HG03558 (cell line): ENCODE measurements around the gene BID.
"Not testable (repeated sequence)": the region's sequence is repeated elsewhere in the genome, so short reads cannot be mapped to it uniquely, and the experiment has no call there.

Experiments
- ATAC-seq: cut with Tn5 transposase; IDR thresholded peaks from one replicate; pipeline ENCODE4 v1.9.1; 2021; ENCODE audit warnings: moderate number of reproducible peaks; ENCODE audit not compliant: unreplicated experiment; ENCODE audit errors: extremely low read depth

BID gene

DNA sequence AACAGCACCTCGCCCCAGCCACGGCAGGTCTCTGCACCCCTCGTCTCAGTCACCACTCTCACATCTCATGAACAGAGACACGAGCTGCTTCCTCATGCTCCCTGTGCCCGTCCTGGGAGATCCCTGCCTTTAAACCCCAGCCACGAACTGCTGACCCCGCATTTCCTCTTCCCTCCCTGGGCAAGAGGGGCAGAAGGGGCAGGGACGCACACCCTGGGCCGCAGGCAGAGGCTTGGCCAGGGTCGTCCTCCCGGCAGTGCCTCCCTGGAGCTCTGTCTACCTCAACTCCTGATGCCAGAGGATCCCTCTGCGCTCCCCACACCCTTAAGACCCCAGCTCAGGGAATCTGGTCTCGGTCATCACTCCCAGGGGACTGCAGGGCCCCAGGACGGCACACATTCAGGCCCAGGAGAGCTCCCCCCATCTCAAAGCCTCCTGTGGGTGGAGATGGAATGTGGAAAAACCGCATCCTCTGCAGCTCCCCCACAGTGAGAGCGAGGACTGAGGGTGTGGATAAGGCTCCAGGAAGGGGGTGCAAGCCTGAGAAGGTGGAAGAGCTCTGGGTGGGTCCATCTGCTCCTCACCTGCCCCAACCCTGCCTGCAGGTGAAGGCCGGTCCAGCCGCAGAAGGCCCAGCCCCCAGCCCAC is 1.2 kb downstream of the BID start:
- no peak for ATAC-seq

DNA sequence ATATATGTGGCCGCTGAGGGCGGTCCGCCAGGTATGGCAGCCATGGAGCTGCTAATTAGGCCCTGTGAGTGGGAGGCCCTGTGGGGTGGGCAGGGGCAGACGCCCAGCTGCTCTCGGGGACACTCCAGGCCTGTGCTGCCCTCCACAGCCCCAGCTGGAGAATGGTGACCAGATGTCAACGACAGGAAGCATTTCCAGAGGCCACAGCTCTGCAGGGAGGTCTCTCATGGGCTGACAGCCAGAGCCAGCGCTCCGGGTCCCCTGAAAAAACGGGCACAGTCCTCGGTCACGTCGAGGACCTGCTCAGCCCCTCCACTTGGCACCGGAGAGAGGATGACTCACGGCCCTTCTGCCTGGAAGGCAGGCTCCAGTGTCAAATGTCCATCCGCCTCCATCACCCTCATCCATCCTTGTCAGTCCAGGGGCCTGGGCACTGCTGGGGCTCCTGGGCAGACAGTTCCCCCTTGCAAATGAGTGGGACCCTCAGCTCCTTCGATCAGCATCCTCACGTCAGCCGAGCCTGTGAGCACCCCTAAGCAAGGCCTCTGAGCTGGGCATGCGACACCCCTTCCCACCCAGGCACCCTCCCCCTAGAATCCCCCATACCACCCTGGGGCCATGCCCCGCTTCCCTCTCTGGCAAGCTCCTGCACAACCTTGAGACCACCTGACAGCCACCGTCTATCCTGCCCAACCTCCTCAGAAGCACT is 1.9 kb downstream of the BID start:
- no peak for ATAC-seq

DNA sequence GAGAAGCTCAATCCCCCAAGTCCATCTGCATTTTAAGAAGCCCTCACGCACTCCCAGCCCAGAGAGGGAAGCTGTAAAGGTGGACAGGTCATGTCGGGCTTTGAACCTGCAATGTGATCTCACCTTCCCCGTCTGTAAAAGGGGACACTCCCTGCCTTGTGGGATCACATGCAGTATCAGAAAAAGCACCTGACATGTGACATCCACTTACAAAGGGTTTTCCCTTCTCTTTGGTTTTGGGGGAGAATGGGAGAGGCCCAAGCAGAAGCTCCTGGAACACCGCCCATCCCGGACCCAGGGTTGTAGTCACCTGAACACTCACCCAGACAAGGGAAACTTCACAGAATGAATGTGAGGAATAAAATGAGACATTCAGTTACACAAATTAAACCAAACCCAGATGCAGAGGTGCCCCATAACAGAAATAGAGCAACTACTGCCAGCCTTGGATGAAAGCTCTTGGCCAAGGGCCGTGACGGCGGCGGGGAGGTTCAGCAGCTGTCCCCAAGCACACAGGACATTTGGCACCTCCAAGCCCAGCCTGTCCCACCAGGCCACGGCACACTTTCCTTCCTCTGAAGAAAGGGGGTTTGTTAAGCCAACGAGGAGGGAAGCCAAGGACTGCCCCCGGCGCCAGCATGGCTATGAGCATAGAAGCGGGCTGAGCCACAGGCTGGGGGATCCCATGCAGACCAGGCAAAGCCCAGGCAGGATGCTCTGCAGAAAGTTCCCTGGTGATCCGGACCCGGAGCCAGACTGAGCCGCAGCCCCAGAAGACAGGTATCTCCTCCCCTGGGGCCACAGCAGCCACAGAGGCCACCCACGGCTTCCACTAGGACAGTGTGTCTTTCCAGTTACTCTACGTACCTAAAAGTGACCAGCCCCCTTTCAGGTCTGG is 3.8 kb downstream of the BID start:
- no peak for ATAC-seq

DNA sequence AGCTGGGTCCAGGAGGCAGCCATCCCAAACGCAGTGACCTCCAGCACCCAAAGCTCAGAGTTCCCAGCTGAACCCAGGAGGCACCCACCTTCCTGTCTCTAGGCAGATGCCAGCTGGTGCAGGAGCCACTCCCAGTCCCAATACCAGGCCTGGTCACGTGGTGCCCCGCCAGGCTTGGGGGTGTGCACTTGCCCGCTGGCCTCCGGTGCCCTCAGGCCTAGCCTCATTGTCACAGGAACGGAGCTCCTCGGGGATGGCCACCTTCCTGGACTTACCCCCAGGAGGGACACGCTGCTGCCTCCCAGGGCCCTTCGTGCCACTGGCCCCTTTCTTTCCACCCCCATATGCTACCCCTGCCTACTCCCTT is 4.6 kb downstream of the BID start:
- ATAC-seq: no peak

DNA sequence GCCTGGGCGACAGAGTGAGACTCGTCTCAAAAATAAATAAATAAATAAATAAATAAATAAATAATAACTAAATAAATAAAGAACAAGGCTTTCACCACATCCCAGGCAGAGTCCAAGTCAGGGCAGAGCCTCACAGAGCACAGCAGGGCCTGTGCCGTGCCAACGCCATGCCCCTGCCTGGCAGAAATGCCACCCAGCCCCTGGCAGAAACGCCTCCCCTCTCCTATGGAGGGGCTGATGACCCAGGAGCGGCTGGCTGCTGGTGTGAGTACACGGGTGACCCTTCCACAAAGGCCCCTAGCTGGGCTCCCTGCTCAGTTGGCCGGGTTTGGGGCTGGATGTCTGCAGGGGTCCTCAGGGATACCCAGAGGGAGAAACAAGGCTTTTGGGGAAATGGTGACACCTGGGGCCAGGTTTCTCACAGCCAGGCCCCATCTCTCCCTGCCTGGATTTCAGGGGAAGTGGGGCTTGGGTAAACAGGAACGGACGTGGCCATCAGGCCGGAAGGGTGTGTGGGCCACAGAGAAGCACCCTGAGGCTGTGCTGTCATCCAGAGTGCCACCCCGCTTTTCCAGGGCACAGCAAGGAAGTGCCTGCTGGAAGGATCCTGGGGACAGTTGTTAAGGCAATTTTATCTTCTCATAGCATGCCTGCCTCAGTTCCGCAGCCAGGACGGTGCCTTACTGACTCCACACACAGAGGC is 5.1 kb downstream of the BID start:
- ATAC-seq: no peak

DNA sequence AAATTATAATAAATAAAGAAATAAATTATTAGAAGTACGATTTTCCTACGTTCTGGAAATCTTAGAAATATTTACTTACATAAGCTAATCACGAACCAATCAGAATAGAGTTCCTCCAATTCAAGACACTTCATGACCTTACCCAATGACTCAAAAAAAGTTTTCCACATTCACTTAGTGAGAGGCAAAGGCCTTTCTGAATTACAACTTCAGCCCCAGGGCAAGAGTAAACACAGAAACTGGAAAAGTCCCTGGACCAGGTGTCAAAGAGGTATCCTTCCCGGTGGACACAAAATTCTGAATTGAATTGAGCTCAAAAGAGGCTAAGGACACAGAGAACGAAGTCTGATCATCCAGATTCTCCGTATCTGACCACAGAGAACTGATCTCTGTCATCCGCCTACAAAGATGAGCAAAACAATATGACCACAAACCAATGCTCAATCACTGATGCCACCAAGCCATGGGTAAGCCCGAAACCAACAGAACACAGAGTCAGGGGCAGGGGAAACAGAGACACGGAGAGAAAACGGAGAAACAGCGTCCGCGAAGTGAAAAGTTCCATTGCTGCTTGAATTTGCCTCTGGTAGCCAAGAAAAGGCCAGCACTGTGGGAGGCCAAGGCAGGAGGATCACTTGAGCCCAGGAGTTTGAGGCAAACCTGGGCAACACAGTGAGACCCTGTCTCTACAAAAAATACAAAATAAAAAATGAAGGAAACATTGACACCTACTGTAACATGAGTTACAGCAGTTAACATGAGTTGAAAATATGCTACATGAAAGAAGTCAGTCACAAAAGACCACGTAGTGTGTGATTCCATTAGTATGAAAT is 6.8 kb downstream of the BID start:
- peak; percentile 41 for ATAC-seq

DNA sequence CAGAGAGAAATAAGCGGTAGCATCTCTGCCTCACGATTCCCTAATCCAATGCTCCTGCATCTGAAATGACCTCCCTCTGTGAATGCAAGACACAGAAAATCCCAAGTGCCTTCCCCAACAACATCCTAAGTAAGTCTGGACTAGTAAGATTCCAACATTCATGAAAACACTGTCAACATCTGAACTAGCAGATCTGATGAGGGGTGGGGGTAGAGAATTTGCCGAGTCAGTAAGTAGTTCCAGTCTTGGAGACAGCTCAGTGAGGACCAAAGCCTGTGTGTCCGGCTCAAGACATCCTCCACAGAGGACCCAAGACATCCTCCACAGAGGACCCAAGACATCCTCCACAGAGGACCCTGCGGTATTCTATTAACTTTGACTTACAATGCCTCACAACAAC is 9.4 kb downstream of the BID start:
- ATAC-seq: not testable (repeated sequence)

DNA sequence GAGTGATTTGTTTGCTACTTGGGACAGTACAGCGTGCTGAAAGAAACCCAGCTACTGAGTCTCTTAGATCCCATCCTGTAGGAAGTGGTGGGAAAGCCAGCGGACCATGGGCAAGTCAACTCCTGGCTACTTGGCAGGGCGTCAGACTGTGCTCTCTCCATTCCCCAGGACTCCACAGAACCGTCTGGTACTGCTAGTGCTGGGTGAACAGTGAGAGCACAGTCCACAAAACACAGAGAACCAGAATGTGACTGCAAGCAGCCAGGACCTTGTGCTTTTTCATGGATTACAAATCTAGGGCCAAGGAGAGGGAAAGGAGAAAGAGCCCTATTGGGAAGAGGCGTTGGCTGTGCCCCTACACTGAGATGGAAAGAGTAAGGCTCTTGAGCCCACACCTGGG is 10.2 kb downstream of the BID start:
- ATAC-seq: no peak

DNA sequence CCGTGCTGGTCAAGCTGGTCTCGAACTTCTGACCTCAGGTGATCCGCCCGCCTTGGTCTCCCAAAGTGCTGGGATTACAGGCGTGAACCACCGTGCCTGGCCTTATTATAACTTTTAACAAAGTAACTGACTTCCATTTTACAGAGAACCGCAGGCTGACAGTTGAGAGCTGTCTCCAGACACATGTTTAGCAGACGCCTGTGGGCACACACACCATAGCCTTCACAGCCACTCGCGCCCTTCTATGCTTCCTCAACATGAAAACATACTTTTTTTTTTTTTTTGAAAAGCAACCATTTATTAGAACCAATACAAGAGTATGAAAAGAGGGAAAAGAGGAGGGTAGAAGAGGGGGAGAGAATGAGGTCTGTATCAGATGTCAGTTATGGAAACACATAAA is 10.8 kb downstream of the BID start:
- not testable (repeated sequence) for ATAC-seq

DNA sequence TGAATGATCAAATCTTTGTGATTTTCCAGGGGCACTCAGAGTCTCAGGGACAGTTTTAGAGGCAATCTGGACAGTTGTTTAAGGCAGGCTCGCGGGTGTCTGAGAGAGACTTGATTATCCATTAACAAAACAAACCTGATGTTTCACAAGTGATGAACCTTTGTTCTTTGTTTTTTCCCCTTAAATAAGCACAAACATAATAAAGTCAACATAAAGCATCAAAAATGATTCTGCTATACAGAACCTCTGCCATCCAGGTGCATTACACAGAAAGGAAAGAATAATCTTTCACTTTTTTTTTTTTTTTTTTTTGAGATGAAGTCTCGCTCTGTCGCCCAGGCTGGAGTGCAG is 13.2 kb downstream of the BID start:
- no peak for ATAC-seq

DNA sequence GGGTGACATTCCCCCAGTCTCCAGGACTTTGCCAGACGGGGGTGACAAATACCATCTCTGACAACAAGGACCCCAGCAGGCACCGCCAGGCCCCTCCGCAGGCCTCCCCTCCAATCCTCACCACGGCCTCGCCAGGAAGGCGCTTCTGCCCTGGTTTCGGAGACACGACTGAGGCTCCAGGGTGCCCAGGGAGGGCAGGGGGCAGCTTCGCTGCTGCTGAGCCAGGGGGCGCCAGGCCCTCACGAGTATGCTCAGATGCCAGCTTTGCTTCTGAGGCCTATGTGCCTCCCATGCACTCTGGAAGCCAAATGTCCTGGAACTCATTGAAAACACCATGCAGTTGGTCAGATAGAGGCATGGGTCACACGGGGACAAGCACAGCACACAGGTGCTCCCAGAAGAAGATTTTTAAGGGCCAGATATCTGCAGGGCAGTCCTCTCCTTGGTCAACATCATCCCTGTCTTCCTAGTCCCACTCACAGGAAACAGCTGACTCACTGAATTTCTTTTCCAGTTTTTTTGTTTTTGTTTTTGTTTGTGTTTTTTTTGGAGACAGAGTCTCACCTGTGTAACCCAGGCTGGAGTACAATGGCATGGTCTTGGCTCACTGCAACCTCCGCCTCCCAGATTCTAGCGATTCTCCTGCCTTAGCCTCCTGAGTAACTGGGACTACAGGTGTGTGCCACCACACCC is 19.9 kb downstream of the BID start:
- ATAC-seq: no peak

DNA sequence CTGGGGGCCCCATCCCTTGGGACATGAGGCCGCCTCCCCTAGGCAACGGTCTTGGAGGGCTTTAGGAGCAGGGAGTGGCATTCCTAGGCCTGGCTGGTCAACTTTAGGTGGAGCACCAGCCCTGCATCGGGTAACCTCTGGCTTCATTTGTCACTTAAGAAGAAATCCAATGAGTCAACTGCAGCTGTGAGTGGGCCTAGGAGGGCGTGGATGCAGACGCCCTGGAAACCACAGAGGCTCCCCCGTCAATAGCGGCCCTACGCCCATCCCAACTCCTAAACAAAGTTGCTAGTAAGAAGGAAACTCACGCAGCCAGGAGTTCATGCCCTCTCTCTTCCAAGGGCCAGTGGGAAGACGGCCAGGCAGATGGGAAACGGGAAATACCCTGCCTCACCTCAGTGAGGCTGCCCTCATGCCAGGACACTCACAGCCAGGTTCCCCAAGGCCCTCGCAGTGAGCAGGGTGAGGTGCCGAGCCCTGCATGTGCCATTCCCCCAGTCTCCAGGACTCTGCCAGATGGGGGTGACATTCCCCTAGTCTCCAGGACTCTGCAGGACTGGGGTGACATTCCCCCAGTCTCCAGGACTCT is 20.8 kb downstream of the BID start:
- ATAC-seq: no peak

DNA sequence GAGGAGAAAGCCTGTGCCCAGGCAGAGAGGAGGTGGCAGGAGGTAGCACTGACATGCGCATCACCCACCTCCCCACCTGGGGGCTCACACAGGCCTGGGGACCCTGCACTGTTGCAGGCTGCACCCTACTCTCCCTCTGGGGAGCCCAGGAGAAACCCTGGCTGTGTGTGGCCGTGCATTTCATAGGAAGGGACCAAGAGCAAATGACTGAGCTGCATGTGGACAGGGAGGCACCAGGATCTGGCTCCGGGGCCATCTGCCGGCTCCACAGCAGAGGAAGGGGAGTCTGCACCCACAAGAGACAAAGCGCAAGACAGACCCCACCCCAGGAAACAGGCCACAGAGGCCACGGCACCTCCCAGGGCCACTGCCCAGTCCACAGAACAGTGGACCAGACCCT is 22.7 kb downstream of the BID start:
- no peak for ATAC-seq

DNA sequence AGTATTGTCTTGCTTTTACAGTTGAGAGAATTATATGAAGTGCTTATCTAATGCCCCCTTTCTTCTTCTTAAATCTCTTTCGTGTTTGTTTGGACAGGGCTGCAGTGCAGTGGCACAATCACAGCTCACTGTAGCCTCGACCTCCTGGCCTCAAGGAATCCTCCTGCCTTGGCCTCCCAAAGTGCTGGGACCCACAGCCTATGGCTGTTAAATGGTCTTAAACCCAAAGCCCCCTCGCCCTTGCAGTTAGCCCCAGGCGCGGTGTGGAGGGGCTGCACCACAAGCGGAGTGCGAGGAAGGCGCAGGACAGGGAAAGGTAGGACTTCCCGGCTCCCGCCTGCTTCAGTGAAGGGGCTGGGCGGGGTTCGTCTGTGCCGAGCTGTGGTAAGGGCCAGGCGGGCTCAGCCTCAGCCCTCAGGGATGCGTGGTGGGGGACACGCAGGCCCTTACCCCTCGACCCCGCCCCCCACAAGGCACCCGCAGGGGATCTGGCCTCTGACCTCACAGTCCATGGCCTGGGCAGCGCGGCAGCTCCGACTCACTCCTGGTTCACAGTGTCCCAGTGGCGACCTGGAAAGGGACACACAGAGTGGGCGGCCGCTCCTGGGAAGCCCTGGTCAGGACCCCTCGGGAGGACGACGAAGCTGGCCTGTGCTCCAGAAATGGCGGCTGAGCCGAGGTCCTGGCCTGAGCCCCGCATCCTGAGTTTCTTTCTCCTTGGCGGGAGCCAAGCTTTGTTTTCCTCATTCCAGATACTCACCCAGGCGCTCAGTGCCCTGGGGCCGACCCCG is 24.5 kb downstream of the BID start:
- no peak for ATAC-seq

DNA sequence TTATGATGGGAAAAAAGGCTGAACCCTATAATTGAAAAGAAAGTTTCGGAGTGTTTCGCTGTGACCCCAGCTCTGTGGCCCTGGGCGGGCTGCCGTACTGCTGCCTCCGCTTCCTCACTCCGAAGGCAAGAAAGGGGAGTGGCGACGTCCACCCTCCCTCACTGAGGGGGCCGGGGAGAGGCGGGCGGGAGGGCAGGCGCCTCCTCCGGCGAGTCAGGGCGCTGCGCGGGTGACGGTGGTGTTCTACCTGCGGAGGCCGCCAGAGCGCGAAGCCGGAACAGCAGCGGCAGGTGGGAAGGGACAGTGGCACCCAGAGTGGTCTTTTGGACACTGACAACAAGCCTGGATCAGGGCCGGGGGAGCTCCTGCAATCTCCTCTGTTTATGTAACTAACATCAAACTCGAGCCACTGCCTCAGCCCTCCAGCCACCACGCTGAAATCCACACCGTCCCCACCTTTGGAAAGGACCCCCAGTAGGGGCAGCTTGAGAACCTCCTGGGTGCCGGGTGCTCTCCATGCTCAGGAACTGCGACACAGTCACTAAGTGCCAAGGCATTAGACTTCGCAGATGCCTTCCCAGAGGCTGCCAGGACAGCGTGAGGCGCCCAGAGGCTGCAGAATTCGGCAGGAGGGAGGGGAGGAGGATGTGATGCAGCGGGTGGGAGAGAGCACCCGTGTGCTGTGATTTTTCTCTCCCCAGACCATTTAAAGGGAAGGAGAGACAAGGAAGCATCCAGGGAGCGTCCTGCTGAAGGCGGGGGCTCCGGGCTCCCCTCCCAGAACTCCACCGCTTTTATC is 25.5 kb downstream of the BID start:
- no peak for ATAC-seq

DNA sequence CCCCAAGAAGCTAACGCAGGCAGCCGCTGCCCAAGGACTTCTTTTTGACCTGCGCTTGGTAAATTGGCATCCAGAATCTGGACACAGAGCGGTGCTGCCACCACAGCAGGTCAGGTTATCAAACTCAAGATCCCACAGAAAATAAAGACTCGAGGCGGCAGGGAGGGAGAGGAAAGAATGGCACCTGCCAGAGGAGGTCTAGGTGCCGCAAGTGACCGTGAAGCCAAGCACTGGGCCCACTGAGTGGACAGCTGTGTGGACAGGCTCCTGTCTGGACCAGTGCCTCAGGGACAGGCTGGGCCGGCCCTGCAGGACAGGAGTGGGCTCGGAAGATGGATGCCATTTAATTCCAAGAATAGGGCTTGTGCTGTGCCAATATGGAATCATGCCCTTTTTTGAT is 27.4 kb downstream of the BID start:
- no peak for ATAC-seq

DNA sequence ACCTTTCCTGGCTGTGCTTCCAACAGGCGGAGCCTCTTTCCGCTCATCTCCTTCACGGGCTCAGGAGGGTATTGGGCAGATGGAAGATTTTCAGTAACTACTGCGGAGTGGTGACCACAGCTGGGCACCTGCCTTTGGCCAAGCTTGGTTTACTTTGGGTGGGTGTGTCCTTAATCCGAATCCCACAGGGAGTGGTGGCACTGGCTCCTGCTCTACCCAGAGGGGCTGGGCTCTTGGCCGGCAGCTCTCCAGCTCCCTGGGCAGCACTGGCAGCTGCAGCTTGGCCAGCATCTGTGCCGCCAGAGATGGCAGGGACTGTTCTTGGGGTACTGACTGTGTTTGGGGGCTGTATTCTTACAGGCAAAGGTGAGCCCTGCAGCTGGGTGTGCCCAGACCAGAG is 29.8 kb downstream of the BID start:
- ATAC-seq: no peak
